22Rv1 (cell line): ENCODE measurements around the gene PCDH12.

ENCODE experiments used
- H3K27ac ChIP-seq: fragments of 450-650 bp; 2 replicates; pipeline ENCODE4 v1.5.1; 2017
- CTCF ChIP-seq: fragments of 450-650 bp; IDR thresholded peaks from 2 replicates; pipeline ENCODE4 v1.5.1; 2017; ENCODE audit warnings: mild to moderate bottlenecking
- ZFX ChIP-seq: fragments of 450-650 bp; IDR thresholded peaks from 2 replicates; pipeline ENCODE4 v1.6.1; 2017; ENCODE audit warnings: antibody characterized with exemption, borderline replicate concordance

The PCDH12 gene

DNA sequence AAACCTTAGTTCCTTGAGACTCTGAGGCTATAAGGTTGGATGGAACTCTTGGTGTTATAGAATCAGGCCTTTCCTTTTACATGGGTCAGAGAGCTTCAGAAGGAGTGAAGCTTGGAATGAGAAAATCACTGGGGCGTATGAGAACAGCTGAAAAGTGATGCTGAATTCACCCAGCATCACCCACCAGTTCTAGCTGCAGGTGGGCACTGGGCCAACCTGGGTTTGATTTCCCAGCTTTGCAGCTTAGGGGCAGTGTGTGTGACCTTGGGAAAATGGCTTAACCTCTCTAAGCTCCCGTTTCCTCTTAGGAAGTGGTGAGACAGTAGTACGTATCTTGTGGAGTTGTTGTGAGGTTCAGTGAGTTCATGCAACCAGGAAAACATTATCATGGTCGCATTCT is 10.7 kb downstream of the PCDH12 start:
- no peak overlapping the region for H3K27ac ChIP-seq
- no peak for TF ChIP-seq ZFX
- no peak for TF ChIP-seq CTCF

- no peak overlapping the region for H3K27ac ChIP-seq
- no peak for TF ChIP-seq ZFX
- TF ChIP-seq CTCF, result no peak
Measured at GRCh38 chr5:141945511-141946051, 12.4 kb downstream of the PCDH12 start.

GRCh38 chr5:141944076-141944475 is 13.9 kb downstream of the PCDH12 start:
- no peak for TF ChIP-seq ZFX
- TF ChIP-seq CTCF, result no peak
- no peak overlapping the region for H3K27ac ChIP-seq

- no peak for TF ChIP-seq CTCF
- H3K27ac ChIP-seq, result no peak overlapping the region
Measured at GRCh38 chr5:141942185-141942857, 15.7 kb downstream of the PCDH12 start.

GRCh38 chr5:141941779-141942178 is 16.2 kb downstream of the PCDH12 start:
- no peak for TF ChIP-seq CTCF
- no peak for TF ChIP-seq ZFX
- no peak overlapping the region for H3K27ac ChIP-seq

GRCh38 chr5:141941307-141941706 is 16.7 kb downstream of the PCDH12 start:
- TF ChIP-seq ZFX (no peak), CTCF (no peak)
- no peak overlapping the region for H3K27ac ChIP-seq

GRCh38 chr5:141940695-141941271 is 17.2 kb downstream of the PCDH12 start:
- H3K27ac ChIP-seq, result no peak overlapping the region
- TF ChIP-seq ZFX (no peak), CTCF (no peak)
